ENCODE measurements around the gene ADGRG1.
"Not testable (repeated sequence)": the region's sequence is repeated elsewhere in the genome, so short reads cannot be mapped to it uniquely, and the experiment has no call there.

ADGRG1 gene

GRCh38 chr16:57666353-57667047, 38.1 kb downstream of the ADGRG1 start:
- no peak for DNase-seq (ENCODE audit: low read depth)

DNA sequence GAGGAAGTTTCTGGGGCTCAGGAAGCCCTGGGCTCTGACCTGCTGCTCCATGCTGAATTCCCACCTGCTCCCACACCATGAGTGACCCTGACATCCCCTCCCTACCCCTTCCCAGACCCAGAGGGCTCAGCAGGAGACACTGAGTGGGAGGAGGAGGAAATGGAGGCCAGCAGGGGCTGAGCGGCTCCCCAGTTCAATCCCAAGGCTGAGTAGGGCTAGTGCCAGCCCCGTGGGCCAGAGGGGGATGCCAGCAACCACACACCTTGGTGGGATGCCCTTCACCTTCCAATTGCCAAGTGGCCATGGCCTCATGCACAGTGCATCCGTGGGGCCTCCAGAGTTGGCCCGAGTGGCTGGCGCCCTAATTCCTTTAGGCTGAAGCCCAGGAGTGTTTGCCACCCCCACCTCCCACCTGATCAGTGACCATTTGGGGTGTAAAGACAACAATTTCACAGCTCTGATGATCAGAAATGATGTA, 38.7 kb downstream of the ADGRG1 start:
- DNase-seq (ENCODE audit: low read depth), result no peak

DNA sequence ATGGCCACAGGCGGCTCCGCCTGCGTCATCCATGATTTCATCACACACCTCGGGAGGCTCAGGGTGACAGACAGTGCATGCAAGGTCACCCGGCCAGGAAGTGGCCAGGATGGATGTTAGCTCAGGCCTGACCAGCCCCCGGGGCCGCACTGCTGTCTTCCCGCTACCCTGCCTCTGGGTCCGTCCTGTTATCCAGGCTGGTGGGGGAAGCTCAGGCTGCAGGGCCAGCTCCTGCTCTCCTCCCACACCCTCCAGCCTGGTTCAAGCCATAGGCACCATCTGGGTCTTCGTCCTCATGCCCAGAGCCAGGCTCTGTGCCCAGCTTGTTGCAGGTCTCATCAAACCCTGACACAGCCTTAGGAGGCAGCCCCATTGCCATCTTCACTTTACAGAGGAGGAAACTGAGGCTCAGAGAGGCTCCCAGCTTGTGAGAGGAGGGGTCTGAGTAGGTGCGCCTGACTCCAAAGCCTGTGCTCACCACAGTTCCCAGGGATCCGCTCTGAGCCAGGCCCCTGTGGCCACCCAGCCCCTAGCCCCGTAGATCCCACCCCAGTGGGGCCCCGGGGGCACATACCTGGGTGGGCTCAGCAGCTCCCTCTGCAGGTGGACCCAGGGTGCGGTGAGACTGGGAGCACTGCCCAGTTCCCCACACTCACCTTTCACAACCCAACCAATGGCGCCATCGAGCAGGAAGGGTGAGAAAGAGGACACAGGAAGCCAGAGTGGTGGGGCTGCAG, 39.3 kb downstream of the ADGRG1 start:
- no peak for DNase-seq (ENCODE audit: low read depth)

- DNase-seq (ENCODE audit: low read depth), result no peak
Observed at GRCh38 chr16:57668263-57668571, 39.8 kb downstream of the ADGRG1 start, which contains the start of gene ADGRG3. TSS of gene ADGRG3 (plus strand) at chr16:57668306. CDS start at chr16:57668348, 42 bp downstream.

DNA sequence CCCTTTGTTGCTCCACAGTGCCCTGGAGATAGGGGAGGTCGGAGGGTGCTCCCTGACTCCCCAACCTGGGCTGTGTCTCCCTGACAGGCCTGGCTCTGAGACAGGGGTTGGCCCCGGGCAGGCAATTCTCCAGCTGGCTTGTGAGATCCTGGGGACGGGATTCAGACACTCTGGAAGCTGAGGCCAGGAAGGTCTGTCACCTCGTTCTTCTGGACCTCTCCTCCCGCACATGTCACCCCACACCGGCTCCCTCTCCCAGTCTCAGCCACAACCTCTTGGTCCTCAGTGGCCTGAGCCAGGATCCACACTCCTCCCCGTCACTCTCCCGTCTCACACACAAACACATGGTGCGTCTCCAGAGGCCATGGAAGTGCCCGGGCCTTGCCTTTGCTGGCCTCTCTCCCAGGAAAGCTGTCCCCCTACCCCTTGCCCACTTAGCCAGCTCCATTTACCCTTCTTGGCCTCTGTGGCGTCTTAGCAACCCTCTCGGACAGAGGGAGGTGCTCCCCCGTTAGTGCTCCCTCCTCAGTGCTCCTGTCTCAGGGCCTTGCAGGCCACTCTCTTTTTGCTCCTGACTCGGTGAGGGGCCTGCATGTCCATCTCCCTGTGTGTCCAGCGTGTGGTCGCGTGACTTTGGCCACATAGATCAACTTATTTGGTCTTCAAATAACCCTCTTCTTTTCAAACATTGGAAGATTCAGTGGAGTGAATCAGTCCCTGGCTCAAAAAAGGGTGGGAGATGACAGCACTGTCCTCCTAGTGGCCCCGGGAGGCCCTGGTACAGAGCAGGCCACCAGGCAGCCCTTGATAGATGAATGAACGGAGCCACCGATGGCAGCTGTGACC, 40.4 kb downstream of the ADGRG1 start:
- no peak for DNase-seq (ENCODE audit: low read depth)

GRCh38 chr16:57669476-57670162, 41.2 kb downstream of the ADGRG1 start:
- no peak for DNase-seq (ENCODE audit: low read depth)

DNA sequence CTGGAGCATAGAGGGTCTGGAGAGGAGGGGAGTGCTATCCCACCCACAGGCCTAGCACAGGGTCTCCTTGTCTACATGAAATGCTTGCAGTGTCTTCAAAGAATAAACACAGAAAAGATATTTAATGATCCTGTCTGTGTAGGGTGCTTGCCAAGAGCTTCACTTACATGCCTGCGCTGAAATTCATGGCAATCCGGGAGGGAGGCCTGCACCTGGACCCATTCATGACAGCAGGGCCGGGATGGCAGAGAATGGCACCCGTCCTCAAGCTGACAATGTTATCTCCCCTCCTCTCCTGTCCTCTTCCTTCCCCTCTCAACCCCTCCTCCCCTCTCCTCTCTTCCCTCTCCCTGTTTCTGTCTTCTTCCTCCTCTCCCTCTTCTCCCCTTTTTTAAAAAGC, 41.8 kb downstream of the ADGRG1 start:
- DNase-seq (ENCODE audit: low read depth), result no peak

DNA sequence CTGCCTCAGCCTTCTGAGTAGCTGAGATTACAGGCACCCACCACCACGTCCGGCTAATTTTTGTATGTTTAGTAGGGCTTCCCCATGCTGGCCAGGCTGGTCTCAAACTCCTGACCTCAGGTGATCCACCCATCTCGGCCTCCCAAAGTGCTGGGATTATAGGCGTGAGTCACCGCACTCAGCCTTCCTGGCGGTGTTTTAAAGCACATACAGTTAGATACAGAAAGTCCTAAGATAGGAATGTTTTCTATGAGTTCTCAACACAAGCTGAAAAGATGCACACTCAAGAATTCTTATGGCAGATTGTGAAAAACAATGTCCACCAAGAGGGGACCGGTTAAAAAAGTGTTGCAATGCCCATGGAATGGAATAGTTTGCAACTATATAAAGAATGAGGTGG, 43.0 kb downstream of the ADGRG1 start:
- DNase-seq (ENCODE audit: low read depth), result not testable (repeated sequence)

- DNase-seq (ENCODE audit: low read depth), result no peak
Observed at GRCh38 chr16:57672416-57672815, 44.0 kb downstream of the ADGRG1 start.

DNA sequence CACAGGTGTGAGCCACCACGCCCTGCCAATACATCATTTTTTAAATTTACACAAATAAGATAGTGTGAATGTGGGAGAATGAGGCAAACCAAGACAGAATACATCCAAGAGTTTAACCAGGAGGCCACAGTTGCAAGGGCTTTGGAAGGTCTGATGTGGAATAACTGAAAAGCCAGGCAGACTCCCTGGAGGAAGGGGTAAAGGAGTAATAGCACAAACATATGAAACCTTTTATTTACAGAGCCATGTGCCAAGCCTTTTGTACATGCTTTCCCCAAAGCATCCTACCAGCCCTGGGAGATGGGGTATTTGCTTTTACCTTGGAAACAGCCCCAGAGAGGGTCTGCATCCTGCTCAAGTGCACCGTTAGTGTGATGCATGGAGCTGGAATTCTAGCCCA, 44.4 kb downstream of the ADGRG1 start:
- no peak for DNase-seq (ENCODE audit: low read depth)

DNA sequence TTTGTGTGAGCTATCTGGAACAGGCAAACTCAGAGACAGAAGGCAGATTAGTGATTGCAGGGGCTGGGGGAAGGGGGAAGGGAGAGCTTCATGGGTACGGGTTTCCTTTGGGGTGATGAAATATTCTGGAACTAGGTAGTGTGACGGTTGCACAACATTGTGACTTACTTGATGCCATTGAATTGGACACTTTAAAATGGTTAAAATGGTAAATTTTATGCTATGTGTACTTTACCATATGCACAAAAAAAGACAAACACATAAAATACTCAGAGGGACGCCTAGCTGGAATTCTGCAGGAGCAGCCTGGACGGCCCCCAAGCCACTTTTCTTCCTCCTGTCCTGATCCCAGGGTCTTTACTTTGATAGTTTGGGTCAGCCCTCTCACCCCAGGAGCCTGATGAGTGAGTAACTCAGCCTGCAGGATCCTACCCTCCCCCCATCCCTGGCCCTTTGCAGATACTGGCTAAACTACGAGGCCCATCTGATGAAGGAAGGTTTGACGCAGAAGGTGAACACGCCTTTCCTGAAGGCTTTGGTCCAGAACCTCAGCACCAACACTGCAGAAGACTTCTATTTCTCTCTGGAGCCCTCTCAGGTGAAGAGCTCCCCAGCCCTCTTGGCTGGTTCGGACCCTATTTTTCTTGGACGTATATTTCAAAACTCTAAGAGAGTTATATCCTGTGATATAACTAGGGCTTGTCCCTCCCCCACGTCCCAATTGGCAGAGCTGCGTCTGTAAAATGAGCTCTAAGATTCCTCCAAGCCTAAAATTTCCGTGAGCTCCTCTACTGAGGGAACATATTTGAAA, 47.5 kb downstream of the ADGRG1 start:
- no peak for DNase-seq (ENCODE audit: low read depth)

GRCh38 chr16:57676553-57677085, 48.2 kb downstream of the ADGRG1 start:
- no peak for DNase-seq (ENCODE audit: low read depth)

- no peak for DNase-seq (ENCODE audit: low read depth)
Observed at GRCh38 chr16:57677622-57678369, 49.4 kb downstream of the ADGRG1 start.

- DNase-seq (ENCODE audit: low read depth), result no peak
Observed at GRCh38 chr16:57679016-57679415, 50.6 kb downstream of the ADGRG1 start.

- DNase-seq (ENCODE audit: low read depth), result no peak
Observed at GRCh38 chr16:57679767-57680482, 51.5 kb downstream of the ADGRG1 start.

DNA sequence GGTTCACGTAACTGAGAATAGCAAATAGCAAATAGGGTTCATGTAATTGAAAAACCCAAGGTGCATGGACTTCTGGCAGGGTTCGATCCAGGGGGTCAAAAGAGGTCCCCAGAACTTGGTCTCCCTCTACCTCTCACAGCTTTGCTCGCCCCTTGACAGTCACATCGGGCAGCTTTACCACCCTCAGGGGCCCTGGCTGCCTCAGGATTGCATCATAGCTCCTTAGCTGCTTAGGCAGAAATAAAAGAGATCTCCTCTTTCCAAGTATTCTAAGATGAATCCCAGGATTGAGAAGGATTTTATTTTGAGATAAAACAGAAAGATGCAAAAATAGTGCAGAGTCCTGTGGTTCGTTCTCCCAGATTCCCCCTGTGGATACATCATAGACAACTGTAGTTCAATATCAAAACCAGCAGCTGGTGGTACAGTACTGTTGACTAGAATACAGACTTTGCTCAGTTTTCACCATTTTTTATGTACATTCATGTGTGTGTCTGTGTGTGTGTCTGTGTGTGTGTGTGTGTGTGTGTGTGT, 52.5 kb downstream of the ADGRG1 start:
- no peak for DNase-seq (ENCODE audit: low read depth)

DNA sequence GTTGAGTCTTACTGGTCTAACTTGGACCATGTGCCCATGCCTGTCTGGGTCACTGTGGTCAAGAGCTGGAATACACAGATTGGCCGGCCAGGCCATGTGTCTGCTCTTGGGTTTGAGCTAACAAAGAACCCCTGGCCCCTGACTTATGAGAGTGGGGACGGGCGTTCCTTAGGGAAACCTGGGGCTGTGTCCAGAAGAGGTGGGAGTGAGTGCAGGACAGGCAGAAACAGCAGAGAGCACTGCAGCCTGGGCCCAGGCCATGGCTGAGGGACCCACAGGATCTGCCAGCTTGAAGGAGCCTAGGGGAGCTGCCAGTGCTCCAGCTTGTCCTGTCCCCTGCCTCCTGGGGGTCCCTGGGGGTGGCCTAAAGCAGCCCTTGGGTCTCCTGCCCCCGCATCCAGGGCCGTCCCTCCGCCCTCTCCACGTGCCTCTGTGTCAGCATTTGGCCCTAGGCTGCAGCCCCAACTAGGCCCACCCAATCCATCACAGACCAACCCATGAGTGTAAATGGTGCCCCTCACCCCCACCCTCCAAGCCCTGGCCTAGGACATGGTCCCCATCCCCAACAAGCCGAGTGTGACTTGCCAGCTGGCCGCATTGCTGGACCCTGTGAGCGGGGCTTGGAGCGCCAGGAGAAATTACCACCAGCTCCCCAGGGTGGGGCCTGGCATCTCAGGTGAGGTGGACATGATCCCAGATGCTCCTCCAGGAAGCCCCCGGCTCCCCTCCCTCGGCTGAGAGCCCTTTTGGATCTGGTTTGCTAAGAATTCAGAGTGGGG, 53.7 kb downstream of the ADGRG1 start:
- DNase-seq (ENCODE audit: low read depth), result no peak

GRCh38 chr16:57682809-57683635, 54.6 kb downstream of the ADGRG1 start:
- no peak for DNase-seq (ENCODE audit: low read depth)
